ENCODE measurements around the gene DOCK4.

DOCK4 gene

DNA sequence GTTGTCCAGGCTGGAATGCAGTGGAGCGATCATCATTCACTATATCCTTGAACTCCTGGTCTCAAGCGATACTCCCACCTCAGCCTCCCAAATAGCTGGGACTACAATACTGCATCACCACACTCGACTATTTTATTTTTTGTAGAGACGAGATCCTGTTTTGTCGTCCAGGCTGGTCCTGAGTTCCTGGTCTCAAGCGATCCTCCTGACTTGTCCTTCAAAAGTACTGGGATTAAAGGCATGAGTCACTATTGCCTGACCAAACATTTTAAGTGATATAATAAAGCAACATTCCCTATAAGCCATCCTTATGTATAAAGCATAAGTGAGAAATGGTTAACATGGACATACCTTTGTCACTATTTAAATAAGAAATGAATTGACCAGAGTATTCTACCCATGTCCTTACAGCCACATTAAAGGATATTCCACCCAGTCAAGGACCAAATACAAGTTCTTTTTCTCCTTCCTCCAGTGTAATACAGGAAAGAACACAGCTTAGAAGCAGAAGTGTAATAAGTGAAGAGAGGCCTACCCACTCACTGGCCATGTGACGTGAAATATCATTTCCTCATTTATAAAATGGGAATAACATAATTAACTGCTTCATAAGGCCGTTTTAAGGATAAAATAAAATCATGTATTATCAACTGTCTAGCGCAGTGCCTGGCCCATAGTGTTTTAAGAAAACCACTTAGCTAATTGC, 82.0 kb downstream of the DOCK4 start:
- TF ChIP-seq CTCF (IDR thresholded peaks at IDR 0.05; ENCODE audit: control insufficient read depth, insufficient read depth, low read depth, low read length, missing control alignments) = no peak
- DNase-seq (ENCODE audit: low read depth) = no peak
- no peak overlapping the region for H3K4me3 ChIP-seq (ENCODE audit: control insufficient read depth, low read depth, low read length)

DNA sequence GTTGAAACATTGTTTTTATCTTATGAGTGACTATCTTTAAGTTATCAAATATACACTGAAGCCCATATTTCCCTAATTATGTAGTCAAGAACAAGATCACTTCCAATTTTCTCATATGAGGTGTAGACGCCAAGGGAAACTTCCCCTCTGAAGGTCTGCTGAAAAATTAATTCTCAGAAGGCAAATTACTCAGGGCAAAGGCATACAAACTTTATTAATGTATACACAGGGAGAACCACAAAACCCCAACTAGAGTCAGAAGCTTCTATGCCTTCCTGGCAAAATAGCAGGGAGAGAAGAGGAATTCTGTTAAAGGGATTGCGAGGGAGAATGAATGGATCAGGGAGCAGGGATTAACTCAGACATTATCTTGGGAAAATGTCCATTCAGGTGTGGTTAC, 83.4 kb downstream of the DOCK4 start:
- no peak overlapping the region for H3K4me3 ChIP-seq (ENCODE audit: control insufficient read depth, low read depth, low read length)
- TF ChIP-seq CTCF (IDR thresholded peaks at IDR 0.05; ENCODE audit: control insufficient read depth, insufficient read depth, low read depth, low read length, missing control alignments) = no peak
- DNase-seq (ENCODE audit: low read depth) = no peak

- DNase-seq (ENCODE audit: low read depth) = no peak
- TF ChIP-seq CTCF (IDR thresholded peaks at IDR 0.05; ENCODE audit: control insufficient read depth, insufficient read depth, low read depth, low read length, missing control alignments) = no peak
- no peak overlapping the region for H3K4me3 ChIP-seq (ENCODE audit: control insufficient read depth, low read depth, low read length)
These were observed 84.1 kb downstream of the DOCK4 start for GRCh38 chr7:112122144-112122543.

DNA sequence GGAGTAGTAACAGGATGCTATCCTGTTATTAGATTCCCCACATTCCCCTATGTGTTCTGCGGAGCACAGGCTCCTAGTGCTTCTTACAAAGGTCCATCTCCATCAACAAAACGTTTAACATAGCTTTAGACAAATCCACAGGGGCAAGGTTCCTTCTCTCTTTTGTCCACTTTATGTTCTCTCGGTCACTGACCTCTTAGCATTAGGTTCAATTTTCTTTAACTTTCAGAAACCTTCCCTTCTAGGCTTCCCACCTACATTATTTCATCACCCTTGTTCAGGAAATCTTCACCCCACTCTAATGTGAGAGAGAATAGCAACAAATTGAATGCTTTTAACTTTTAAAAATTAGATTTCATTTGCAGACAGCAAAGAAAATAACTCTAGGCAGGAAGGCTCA, 84.9 kb downstream of the DOCK4 start:
- no peak overlapping the region for H3K4me3 ChIP-seq (ENCODE audit: control insufficient read depth, low read depth, low read length)
- TF ChIP-seq CTCF (IDR thresholded peaks at IDR 0.05; ENCODE audit: control insufficient read depth, insufficient read depth, low read depth, low read length, missing control alignments) = no peak
- no peak for DNase-seq (ENCODE audit: low read depth)

DNA sequence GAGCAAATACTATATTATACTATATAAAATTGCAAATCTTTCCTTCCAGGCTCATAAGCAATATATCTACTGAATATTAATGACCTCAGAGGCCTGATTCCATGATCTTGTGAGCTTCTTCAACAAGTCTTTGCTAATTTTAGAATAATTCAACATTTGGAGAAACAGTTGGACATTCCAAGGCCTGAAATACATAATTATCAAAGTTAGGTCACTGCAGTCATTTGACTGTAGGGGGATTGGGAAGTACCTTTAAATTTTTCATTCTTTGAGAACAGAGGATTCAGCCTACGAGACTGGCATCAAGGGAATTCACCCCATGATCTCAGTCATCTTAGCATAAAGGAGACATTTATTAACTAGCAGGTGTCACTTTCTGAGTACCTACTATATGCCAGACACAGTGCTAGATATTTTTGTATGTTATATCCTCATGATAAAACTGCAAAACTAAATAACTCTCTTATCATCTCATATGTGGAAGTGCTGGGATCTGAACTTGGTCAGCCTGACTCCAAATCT, 85.4 kb downstream of the DOCK4 start:
- no peak for TF ChIP-seq CTCF (IDR thresholded peaks at IDR 0.05; ENCODE audit: control insufficient read depth, insufficient read depth, low read depth, low read length, missing control alignments)
- DNase-seq (ENCODE audit: low read depth) = no peak
- H3K4me3 ChIP-seq (ENCODE audit: control insufficient read depth, low read depth, low read length) = no peak overlapping the region

GRCh38 chr7:112118581-112119566, 87.3 kb downstream of the DOCK4 start:
- no peak overlapping the region for H3K4me3 ChIP-seq (ENCODE audit: control insufficient read depth, low read depth, low read length)
- TF ChIP-seq CTCF (IDR thresholded peaks at IDR 0.05; ENCODE audit: control insufficient read depth, insufficient read depth, low read depth, low read length, missing control alignments) = no peak
- no peak for DNase-seq (ENCODE audit: low read depth)
